ENCODE measurements around the gene ASIC1. TPM values are rescaled to one million over a fixed set of nuclear protein-coding genes. Genes with fewer than 3 reads are reported as not detected.
"Not testable (repeated sequence)": the region's sequence is repeated elsewhere in the genome, so short reads cannot be mapped to it uniquely, and the experiment has no call there.

ASIC1 gene
- total RNA-seq, 3 donors from 2014 or later, result 2.8 to 8.4 (median 7.7) TPM

DNA sequence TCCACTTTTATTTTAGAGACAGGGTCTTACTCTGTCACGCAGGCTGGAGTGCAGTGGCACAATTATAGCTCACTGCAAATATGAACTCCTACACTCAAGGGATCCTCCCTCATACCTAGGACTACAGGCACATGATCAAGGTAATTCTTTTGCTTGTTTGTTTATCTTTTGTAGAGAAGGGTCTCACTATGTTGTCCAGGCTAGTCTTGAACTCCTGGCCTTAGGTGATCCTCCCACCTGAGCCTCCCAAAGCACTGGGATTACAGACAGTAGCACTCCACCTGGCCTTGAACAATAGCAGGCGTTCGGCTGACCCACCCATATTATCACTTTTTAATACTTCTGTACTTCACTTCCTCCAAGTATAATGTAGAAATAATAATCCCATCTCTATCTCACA, 30.7 kb upstream of the ASIC1 start:
- Mint-ChIP-seq H3K4me1 (ENCODE audit: low read depth) (peaks cover 17% of the 10 kb centered on the region), H3K27me3 (ENCODE audit: low read depth) (peaks cover 5% of the 10 kb centered on the region), H3K4me3 (no peak overlapping the region), H3K9me3 (peaks cover 2% of the 10 kb centered on the region), H3K36me3 (ENCODE audit: insufficient read depth) (no peaks in the 10 kb centered on the region)
- DNase-seq (no peak), ATAC-seq (no peak)

DNA sequence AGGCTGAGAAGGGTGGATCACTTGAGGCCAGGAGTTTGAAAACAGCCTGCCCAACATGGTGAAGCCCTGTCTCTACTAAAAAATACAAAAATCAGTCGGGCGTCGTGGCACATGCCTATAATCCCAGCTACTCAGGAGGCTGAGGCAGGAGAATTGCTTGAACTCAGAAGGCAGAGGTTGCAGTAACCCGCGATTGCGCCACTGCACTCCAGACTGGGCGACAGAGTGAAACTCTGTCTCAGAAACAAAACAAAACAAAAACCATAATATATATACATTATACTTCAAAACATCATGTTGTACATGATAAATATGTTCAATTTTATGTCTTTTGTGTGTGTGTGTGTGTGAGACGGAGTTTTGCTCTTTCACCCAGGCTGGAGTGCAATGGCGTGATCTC, 26.9 kb upstream of the ASIC1 start:
- not testable (repeated sequence) for H3K9me3 Mint-ChIP-seq; H3K4me3 Mint-ChIP-seq; H3K36me3 Mint-ChIP-seq (ENCODE audit: insufficient read depth); ATAC-seq; DNase-seq; H3K4me1 Mint-ChIP-seq (ENCODE audit: low read depth)
- H3K27me3 Mint-ChIP-seq (ENCODE audit: low read depth), result peaks cover 21% of the 10 kb centered on the region

DNA sequence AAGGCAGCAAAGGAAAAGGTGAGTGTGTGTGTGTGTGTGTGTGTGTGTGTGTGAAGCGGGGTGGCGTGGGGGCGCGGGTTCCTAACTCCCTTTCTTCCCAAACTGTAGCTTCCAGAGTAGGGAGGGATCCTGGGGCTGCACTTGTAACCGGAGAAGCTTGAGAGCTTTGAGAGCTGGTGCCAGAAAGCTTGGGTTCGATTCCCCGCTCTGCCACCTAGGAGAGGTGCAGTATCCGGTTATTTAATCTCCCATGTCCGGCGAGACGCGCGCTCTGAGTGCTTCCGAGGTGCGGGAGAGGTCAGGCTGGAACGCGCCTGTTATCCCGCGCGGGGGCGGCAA, 24.9 kb upstream of the ASIC1 start:
- H3K4me3 Mint-ChIP-seq, result no peak overlapping the region

DNA sequence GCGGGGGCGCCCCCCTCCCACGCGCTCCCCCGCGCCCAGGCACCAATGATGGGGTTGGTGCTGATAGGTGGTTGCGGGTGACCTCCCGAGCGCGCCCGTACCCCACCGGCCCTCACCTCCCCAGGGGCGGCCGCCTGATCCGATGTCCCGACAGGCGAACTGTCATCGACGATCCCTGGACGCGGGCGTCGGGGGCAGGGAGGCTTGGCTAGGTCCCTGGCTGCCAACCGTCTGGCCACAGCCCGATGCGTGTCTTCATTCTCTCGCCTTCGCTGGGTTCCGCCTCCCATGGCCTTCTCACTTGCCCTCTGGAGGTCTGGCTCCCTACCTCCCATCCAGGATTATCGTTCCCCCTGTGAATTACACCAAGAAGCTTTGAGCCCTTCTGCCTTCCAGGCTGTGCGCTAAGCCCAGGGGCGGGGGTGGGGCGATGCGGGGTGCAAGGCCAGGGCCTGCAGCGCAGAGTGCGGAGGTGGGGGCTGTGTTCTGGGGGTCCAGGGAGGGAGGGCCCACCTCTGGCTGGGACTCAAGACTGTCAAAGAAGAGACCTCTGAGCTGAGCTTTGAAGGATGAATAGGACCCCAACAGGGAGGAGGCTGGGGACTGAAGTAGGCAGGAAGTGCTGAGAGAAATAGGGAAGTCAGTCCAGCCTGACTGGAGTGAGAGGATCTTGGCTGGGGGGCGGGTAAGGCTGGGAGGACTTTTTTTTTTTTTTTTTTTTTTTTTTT, 24.4 kb upstream of the ASIC1 start:
- DNase-seq (no peak), ATAC-seq (peak; percentile 28 to 40)
- Mint-ChIP-seq H3K27me3 (ENCODE audit: low read depth) (peaks cover 25% of the 10 kb centered on the region), H3K36me3 (ENCODE audit: insufficient read depth) (no peaks in the 10 kb centered on the region), H3K9me3 (no peaks in the 10 kb centered on the region), H3K4me1 (ENCODE audit: low read depth) (no peaks in the 10 kb centered on the region), H3K4me3 (no peak overlapping the region)

More for the DNA sequence above, 24.9 kb upstream of the ASIC1 start:
- H3K9me3 Mint-ChIP-seq, result no peaks in the 10 kb centered on the region
- H3K36me3 Mint-ChIP-seq (ENCODE audit: insufficient read depth), result no peaks in the 10 kb centered on the region
- DNase-seq (no peak), ATAC-seq (no peak)
- H3K4me1 Mint-ChIP-seq (ENCODE audit: low read depth), result no peaks in the 10 kb centered on the region
- H3K27me3 Mint-ChIP-seq (ENCODE audit: low read depth), result peaks cover 25% of the 10 kb centered on the region

DNA sequence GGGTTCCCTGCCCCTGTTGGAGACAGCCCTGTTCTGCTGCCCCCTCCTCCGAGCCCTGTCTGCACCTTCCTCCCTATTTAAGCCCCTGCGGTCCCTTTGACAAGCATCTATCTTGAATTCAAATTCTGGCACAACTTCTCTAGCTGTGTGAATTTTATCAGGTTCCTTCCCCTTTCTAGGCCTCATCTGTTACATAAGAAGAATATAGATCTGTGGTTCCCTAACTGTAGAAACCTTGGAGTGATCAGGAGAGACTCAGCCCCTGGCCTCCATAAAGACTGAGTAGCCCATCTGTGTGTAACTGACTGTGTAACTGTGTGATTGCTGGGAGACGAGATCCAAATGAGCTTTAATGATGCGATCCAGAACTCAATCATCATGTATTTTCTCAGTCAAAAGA, 19.1 kb upstream of the ASIC1 start:
- no peak overlapping the region for H3K4me3 Mint-ChIP-seq
- no peak for DNase-seq
- no peaks in the 10 kb centered on the region for H3K4me1 Mint-ChIP-seq (ENCODE audit: low read depth)
- no peaks in the 10 kb centered on the region for H3K36me3 Mint-ChIP-seq (ENCODE audit: insufficient read depth)
- ATAC-seq, result no peak
- no peaks in the 10 kb centered on the region for H3K9me3 Mint-ChIP-seq
- H3K27me3 Mint-ChIP-seq (ENCODE audit: low read depth), result peaks cover 13% of the 10 kb centered on the region

DNA sequence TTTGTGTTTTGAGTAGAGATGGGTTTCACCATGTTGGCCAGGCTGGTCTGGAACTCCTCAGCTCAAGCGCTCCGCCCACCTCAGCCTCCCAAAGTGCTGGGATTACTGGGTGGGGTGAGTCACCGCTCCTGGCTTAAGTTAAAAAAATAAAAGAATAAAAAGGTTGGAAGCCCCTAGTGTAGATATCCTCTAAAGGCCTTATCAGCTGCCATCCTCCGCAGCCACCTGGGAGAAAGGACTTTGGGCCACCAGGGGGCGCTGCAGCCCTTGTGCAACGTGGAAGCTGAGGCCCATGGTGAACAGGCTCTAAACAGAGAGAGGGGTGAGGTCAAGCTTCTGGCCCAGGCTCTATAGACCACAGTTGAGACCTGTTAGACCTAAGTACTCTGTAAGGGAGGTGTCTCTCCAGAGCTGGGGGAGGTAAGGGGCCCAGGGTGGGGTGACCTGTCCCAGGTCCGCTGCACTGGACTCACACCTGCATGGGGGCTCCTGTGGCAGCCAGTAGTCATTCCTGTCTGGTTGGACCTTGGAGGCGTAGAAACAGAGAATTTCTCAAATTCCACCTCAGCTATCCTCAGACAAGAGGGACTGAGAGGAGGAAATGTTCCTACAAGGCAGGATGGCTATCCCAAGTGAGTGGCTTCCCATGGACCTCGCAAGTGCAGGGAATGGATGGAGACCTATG, 18.1 kb upstream of the ASIC1 start:
- Mint-ChIP-seq H3K27me3 (ENCODE audit: low read depth) (peaks cover 9% of the 10 kb centered on the region), H3K9me3 (no peaks in the 10 kb centered on the region), H3K36me3 (ENCODE audit: insufficient read depth) (no peaks in the 10 kb centered on the region), H3K4me3 (no peak overlapping the region), H3K4me1 (ENCODE audit: low read depth) (no peaks in the 10 kb centered on the region)
- DNase-seq (peak; percentile 88), ATAC-seq (peak; percentile 75 to 80)

DNA sequence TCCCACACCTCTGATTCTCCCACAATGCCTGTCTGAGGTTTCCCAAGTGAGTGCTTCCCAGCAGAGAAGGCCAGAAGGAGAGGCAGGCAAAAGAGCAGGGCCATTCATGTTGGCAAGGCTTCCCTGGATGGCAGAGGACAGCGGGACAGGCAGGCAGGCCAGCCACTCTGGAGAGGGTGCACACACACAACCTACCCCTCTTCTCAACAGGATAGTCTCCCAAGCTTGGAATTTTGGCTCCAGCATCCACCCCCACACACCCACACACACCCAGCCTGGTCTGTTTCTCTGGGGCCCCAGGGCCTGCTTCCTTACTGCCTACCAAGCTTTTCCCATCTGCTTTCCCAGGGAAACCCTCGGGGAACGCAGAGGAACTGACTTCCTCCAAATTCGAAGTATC, 16.7 kb upstream of the ASIC1 start:
- Mint-ChIP-seq H3K27me3 (ENCODE audit: low read depth) (peaks cover 3% of the 10 kb centered on the region), H3K9me3 (no peaks in the 10 kb centered on the region), H3K4me1 (ENCODE audit: low read depth) (no peaks in the 10 kb centered on the region), H3K4me3 (no peak overlapping the region), H3K36me3 (ENCODE audit: insufficient read depth) (no peaks in the 10 kb centered on the region)
- no peak for DNase-seq
- no peak for ATAC-seq

DNA sequence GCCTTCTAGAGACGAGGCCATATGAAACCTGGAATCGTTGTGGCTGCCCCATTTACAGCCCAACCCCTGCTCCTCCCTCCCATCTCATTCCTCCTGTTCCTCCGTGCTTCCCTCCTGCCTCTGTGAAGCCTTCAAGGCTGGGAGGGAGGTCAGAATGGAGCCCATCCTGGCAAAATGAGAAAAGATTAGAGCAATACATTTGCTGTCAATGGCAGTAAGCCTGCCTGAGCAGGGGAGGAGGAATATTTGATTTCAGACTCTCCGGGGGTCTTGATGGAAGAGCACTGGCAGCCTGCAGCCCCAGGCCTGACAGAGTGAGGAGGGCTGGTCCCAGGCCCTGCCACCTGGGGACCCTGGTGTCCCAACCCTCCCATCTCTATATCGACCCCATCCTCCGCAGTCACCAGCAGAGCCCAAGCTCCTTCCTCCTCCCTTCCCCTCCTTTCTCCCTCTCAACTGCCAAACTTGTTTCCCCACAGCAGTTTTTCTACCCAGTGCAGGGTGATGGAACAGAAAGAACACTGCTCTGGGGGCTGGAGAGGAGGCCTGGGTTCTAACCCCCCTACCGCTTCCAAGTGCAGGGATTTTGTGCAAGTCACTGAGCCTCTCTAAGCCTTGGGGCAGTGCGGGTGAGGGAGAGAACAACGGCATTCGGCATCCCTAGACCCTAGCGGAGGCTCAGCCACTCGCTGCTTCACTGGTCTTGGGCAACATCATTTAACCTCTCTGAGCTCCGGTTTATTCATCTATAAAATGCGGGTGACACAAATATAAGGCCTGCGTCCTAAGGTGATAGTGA, 16.1 kb upstream of the ASIC1 start:
- ATAC-seq (no peak), DNase-seq (no peak)
- peaks cover 2% of the 10 kb centered on the region for H3K27me3 Mint-ChIP-seq (ENCODE audit: low read depth)
- no peak overlapping the region for H3K4me3 Mint-ChIP-seq
- no peaks in the 10 kb centered on the region for H3K4me1 Mint-ChIP-seq (ENCODE audit: low read depth)
- H3K36me3 Mint-ChIP-seq (ENCODE audit: insufficient read depth), result no peaks in the 10 kb centered on the region
- H3K9me3 Mint-ChIP-seq, result no peaks in the 10 kb centered on the region

DNA sequence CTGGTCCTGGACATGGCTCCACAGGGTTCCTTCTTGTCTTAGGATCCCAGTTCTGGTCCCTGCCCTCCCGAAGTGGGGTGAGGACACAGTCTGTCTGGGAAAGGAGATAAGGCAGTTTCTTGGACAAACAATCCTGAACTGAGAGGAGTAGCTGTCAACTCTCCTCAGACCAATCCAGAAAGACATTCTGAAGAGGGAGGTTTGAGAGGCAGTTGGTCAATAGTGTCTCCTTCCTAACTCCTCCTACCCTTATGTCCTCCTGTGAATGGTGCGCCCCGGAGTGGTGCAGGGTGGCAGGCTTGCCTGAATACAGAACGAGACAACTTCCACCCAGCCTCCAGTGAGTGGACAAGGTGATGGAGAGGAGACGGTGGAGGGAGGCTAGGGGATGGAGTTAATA, 15.4 kb upstream of the ASIC1 start:
- H3K4me1 Mint-ChIP-seq (ENCODE audit: low read depth), result no peaks in the 10 kb centered on the region

DNA sequence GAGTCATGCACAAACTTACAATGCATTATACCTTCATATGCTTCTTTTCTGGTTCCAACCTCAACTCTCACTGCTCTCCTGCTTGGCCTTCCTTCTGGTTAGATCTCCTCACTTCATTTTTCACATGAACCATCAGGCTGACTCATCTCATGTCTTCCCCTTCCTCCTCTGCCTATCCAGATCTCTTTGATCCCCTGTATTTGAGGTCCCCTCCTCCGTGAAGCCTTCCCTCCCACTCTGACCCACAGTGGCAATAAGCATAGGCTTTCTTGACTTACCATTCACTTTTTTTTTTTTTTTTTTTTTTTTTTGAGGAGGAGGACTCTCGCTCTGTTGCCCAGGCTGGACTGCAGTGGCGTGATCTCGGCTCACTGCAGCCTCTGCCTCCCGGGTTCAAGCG, 14.7 kb upstream of the ASIC1 start:
- H3K9me3 Mint-ChIP-seq, result no peaks in the 10 kb centered on the region
- ATAC-seq (peak; percentile 28 to 53), DNase-seq (no peak)
- H3K36me3 Mint-ChIP-seq (ENCODE audit: insufficient read depth), result no peaks in the 10 kb centered on the region
- H3K4me3 Mint-ChIP-seq, result no peak overlapping the region
- H3K27me3 Mint-ChIP-seq (ENCODE audit: low read depth), result peaks cover 2% of the 10 kb centered on the region
- no peaks in the 10 kb centered on the region for H3K4me1 Mint-ChIP-seq (ENCODE audit: low read depth)

More for the DNA sequence above, 15.4 kb upstream of the ASIC1 start:
- H3K4me3 Mint-ChIP-seq, result no peak overlapping the region
- H3K36me3 Mint-ChIP-seq (ENCODE audit: insufficient read depth), result no peaks in the 10 kb centered on the region
- no peak for DNase-seq
- no peaks in the 10 kb centered on the region for H3K9me3 Mint-ChIP-seq
- no peak for ATAC-seq
- peaks cover 2% of the 10 kb centered on the region for H3K27me3 Mint-ChIP-seq (ENCODE audit: low read depth)

DNA sequence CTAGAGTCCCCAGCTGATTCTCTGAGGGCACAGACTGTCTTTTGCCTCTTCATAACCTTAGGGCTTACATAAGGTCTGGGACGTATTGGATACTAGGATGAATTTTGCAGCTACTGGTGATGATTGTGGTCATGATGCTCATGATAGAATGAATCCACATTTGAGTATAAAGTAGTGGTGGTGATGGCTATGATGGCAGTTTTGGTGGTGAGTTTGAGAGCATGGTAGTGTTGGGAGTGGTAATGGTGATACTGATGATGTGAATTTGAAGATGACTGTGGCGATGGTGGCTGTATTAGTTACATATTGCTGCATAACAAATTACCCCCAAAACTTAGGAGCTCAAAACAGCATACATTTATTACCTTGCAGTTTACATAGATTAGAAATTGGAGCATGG, 14.1 kb upstream of the ASIC1 start:
- H3K4me3 Mint-ChIP-seq, result no peak overlapping the region

DNA sequence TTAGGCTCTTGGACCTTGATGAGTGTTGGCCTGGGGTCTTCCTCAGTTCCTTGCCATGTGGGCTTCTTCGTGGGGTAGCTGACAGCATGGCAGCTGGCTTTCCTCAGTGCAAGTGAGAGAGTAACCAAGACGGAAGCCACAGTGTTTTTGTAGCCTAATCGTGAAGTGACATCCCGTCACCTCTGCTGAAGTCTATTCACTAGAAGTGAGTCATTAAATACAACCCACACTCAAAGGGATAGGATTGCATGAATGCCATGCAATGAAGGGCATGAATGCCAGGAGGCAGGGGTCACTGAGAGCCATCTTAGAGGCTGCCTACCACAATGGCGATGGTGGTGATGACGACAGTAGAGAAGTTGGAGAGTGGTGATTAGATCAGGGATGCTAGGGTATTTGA, 13.5 kb upstream of the ASIC1 start:
- Mint-ChIP-seq H3K4me1 (ENCODE audit: low read depth) (no peaks in the 10 kb centered on the region), H3K4me3 (no peak overlapping the region), H3K36me3 (ENCODE audit: insufficient read depth) (no peaks in the 10 kb centered on the region), H3K27me3 (ENCODE audit: low read depth) (peaks cover 7% of the 10 kb centered on the region), H3K9me3 (no peaks in the 10 kb centered on the region)
- ATAC-seq (peak; percentile 39 to 62), DNase-seq (no peak)

More for the DNA sequence above, 14.1 kb upstream of the ASIC1 start:
- no peaks in the 10 kb centered on the region for H3K36me3 Mint-ChIP-seq (ENCODE audit: insufficient read depth)
- H3K27me3 Mint-ChIP-seq (ENCODE audit: low read depth), result peaks cover 2% of the 10 kb centered on the region
- DNase-seq (no peak), ATAC-seq (peak; percentile 19 to 24)
- H3K9me3 Mint-ChIP-seq, result no peaks in the 10 kb centered on the region
- H3K4me1 Mint-ChIP-seq (ENCODE audit: low read depth), result no peaks in the 10 kb centered on the region

DNA sequence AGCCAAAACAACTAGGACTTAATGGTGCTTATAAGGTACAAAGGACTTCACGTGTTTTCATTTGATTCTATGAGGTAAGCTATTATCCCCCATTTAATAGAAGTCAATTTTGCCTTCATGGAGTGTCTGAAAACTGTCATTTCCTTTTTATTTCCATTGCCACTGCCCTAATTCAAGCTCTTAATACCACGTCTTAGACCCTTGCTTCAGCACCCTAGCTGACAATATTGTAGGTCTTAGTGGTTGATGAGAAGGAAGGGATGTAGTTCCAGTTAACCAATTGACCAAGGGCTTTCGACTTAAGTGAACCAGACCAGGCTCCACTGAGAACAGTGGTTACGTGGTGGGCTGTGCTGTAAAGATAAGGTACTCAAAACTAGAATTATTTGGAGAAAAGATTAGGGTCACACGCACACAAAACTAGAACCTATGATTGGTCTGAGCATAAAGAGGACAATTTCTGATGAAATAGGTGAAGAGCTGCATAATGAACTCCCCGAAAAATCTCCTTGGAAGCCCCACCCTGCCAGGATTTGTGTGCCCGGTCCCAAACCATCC, 9.6 kb upstream of the ASIC1 start:
- peaks cover 36% of the 10 kb centered on the region for H3K27me3 Mint-ChIP-seq (ENCODE audit: low read depth)
- H3K36me3 Mint-ChIP-seq (ENCODE audit: insufficient read depth), result no peaks in the 10 kb centered on the region
- no peaks in the 10 kb centered on the region for H3K9me3 Mint-ChIP-seq
- DNase-seq, result no peak
- H3K4me3 Mint-ChIP-seq, result no peak overlapping the region
- H3K4me1 Mint-ChIP-seq (ENCODE audit: low read depth), result peaks cover 2% of the 10 kb centered on the region
- no peak for ATAC-seq

DNA sequence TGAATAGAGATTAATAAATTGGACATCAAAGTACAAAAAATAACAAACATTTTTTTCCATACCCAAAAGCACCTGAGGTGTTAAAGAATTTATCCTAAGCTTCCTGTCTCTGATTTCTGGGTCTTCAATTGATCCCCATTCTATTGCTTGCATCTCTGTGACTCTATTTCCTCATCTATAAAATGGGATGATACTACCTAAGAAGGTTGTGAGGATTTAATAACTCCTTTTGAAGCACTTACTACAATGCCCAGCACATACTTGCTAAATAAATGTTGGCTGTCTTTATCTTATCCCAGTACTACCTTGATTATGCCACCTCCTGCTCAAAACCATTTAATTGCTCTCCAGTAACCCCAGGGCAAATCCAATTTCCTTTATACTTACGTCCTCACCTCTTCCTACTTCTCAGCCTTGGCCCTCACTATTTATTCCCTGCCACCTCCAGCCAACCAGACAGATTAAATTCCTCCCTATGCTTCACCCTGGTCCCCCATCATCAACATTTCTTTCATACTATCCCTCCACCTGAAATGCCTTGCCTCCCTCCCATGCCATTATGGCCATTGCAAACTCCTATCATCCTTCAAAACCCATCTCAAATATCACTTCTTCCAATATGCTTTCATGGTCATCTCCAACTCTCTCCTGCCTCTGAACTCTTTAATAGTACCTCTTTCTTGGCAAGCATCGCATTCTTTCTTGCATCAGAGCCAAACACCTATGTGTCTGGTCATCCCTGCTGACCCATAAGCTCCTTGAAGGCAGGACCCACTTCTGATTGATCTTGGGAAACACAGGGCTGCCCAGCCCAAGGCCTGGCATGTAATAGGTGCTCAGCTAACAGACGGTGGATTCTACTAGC, 7.9 kb upstream of the ASIC1 start:
- H3K4me1 Mint-ChIP-seq (ENCODE audit: low read depth), result peaks cover 2% of the 10 kb centered on the region

More for the DNA sequence above, 7.9 kb upstream of the ASIC1 start:
- no peak overlapping the region for H3K4me3 Mint-ChIP-seq
- no peak for ATAC-seq
- no peak for DNase-seq
- H3K36me3 Mint-ChIP-seq (ENCODE audit: insufficient read depth), result no peaks in the 10 kb centered on the region
- H3K27me3 Mint-ChIP-seq (ENCODE audit: low read depth), result peaks cover 42% of the 10 kb centered on the region
- H3K9me3 Mint-ChIP-seq, result no peaks in the 10 kb centered on the region

All from activated T-cell treated with anti-CD3 and anti-CD28 coated beads, Interleukin-2, amount 50 U/mL, for 4 hours (primary cell).